NCI-H748 (cell line): ENCODE measurements around the gene ISYNA1.
A peak's percentile ranks its signal among the peaks of the same experiment; 100 is the strongest.

Experiments used
- DNase-seq: peaks from one replicate; lab custom pipeline; 2025; ENCODE audit not compliant: unreplicated experiment; lab: John Stamatoyannopoulos, UW

The ISYNA1 gene

GRCh38 chr19:18433015-18433691 is 4.8 kb downstream of the ISYNA1 start:
- no peak for DNase-seq

- no peak for DNase-seq
These were observed 5.5 kb downstream of the ISYNA1 start for GRCh38 chr19:18432275-18433014.

GRCh38 chr19:18431351-18432197 is 6.4 kb downstream of the ISYNA1 start:
- no peak for DNase-seq

- DNase-seq, result no peak
These were observed 7.4 kb downstream of the ISYNA1 start for GRCh38 chr19:18430417-18431144.

- no peak for DNase-seq
These were observed 8.1 kb downstream of the ISYNA1 start for GRCh38 chr19:18429717-18430416.

GRCh38 chr19:18428787-18429674 is 8.9 kb downstream of the ISYNA1 start:
- peak; percentile 92 for DNase-seq

GRCh38 chr19:18428173-18428786 is 9.7 kb downstream of the ISYNA1 start:
- no peak for DNase-seq

GRCh38 chr19:18427743-18428113 is 10.2 kb downstream of the ISYNA1 start:
- no peak for DNase-seq

- no peak for DNase-seq
These were observed 10.7 kb downstream of the ISYNA1 start for GRCh38 chr19:18427080-18427742.

GRCh38 chr19:18426416-18426767 is 11.5 kb downstream of the ISYNA1 start:
- no peak for DNase-seq

- DNase-seq, result no peak
These were observed 12.2 kb downstream of the ISYNA1 start for GRCh38 chr19:18425515-18426415.

GRCh38 chr19:18424890-18425514 is 12.9 kb downstream of the ISYNA1 start:
- DNase-seq, result no peak

- no peak for DNase-seq
These were observed 13.6 kb downstream of the ISYNA1 start for GRCh38 chr19:18424122-18424889.

- no peak for DNase-seq
These were observed 14.5 kb downstream of the ISYNA1 start for GRCh38 chr19:18423258-18424020.

GRCh38 chr19:18422530-18423191 is 15.3 kb downstream of the ISYNA1 start:
- DNase-seq, result no peak
